HCT116 (cell line): ENCODE measurements around the gene ADAMTS19. TPM values are rescaled to one million over a fixed set of nuclear protein-coding genes. Genes with fewer than 3 reads are reported as not detected.

Experiments used
- ATAC-seq: fragments of 200-7000 bp; cut with Tn5 transposase; 2 replicates; pipeline ENCODE4 v1.9.1; 2020; ENCODE audit warnings: mild to moderate bottlenecking, moderate library complexity
- BruUV-seq: library from RNA; stranded (reverse); fragments of 400-500 nt; replicated peaks from 2 replicates; lab custom pipeline; 2021; lab: Mats Ljungman, UMichigan
- CTCF ChIA-PET: fragments of 300-600 bp; sonication (Branson Sonifier 250); formaldehyde crosslinking; loops from one replicate; lab custom pipeline; 2021; ENCODE audit warnings: antibody characterized with exemption; lab: Charles Lee
- POLR2A ChIA-PET: fragments of 300-600, 350-600 bp; sonication (Branson Sonifier 250); formaldehyde crosslinking; loops from one replicate; lab custom pipeline; 2021; ENCODE audit warnings: antibody characterized with exemption; lab: Charles Lee
- RAD21 ChIA-PET, 2 experiments: fragments of 300-600 bp; sonication (Branson Sonifier 250); formaldehyde crosslinking; loops; one replicate each; lab custom pipeline; 2023; ENCODE audit warnings: low total read pairs in 2 of 2; ENCODE audit not compliant: uncharacterized antibody in 2 of 2, unreplicated experiment in 2 of 2, low non-redundant PET in 1 of 2; lab: Charles Lee
- DNase-seq: peaks from one replicate; pipeline ENCODE4 v3.0.0-alpha.2; 2010; ENCODE audit warnings: low read depth, low spot score
- H2AFZ ChIP-seq: fragments of 200-600 bp; shearing (Covaris generic), sonication (generic); 2 replicates; pipeline ENCODE4 v1.6.1; 2017; ENCODE audit warnings: low read depth, mixed run types, mixed read lengths, antibody characterized with exemption, low read length; ENCODE audit not compliant: poor library complexity, severe bottlenecking
- H3K27ac ChIP-seq: 2 replicates; pipeline ENCODE4 v1.5.1; 2012; ENCODE audit warnings: low read depth, low read length
- H3K27me3 ChIP-seq: fragments of 200-600 bp; sonication (generic); 2 replicates; pipeline ENCODE4 v1.6.1; 2016; ENCODE audit warnings: mixed run types, low read length, mixed read lengths; ENCODE audit not compliant: insufficient read depth
- H3K36me3 ChIP-seq, 2 experiments: fragments of 200-500 bp in 1 of 2; fragments of 200-600 bp in 1 of 2; sonication (Bioruptor generic) in 1 of 2; sonication (generic) in 1 of 2; 2 replicates each; pipeline versions ENCODE4 v1.5.1 to v1.6.1; 2014 to 2016; ENCODE audit warnings: low read length in 2 of 2, inconsistent platforms in 1 of 2, mixed read lengths in 1 of 2, mixed run types in 1 of 2; ENCODE audit not compliant: insufficient read depth in 2 of 2, control insufficient read depth in 1 of 2
- H3K4me1 ChIP-seq, 2 experiments: fragments of 200-600 bp in 1 of 2; sonication (generic) in 1 of 2; 2 replicates each; pipeline versions ENCODE4 v1.5.1 to v1.6.1; 2012 to 2017; ENCODE audit warnings: low read length in 2 of 2, inconsistent platforms in 1 of 2, mild to moderate bottlenecking in 1 of 2, mixed read lengths in 1 of 2, mixed run types in 1 of 2, moderate library complexity in 1 of 2; ENCODE audit not compliant: insufficient read depth in 2 of 2, control insufficient read depth in 1 of 2
- H3K4me2 ChIP-seq: fragments of 200-600 bp; sonication (generic); 2 replicates; pipeline ENCODE4 v1.6.1; 2017; ENCODE audit warnings: mixed run types, low read length, mixed read lengths
- H3K4me3 ChIP-seq, 2 experiments: fragments of 200-600 bp in 1 of 2; sonication (generic) in 1 of 2; replicated peaks in 1 of 2; 2 replicates each; pipeline ENCODE4 v1.5.1; 2011 to 2016; ENCODE audit warnings: low read length in 2 of 2, control low read depth in 1 of 2, low read depth in 1 of 2, mild to moderate bottlenecking in 1 of 2, mixed read lengths in 1 of 2, mixed run types in 1 of 2
- H3K79me2 ChIP-seq: fragments of 200-600 bp; sonication (generic); 2 replicates; pipeline ENCODE4 v1.6.1; 2017; ENCODE audit warnings: mild to moderate bottlenecking, mixed run types, low read length, moderate library complexity, mixed read lengths; ENCODE audit not compliant: insufficient read depth
- H3K9ac ChIP-seq: fragments of 200-600 bp; sonication (generic); 2 replicates; pipeline ENCODE4 v1.6.1; 2016; ENCODE audit warnings: low read length, mixed read lengths
- H3K9me2 ChIP-seq: fragments of 200-600 bp; sonication (generic), shearing (Covaris generic); 2 replicates; pipeline ENCODE4 v1.6.1; 2017; ENCODE audit warnings: mixed run types, mild to moderate bottlenecking, moderate library complexity; ENCODE audit not compliant: insufficient read depth
- H3K9me3 ChIP-seq, 2 experiments: fragments of 200-500 bp in 1 of 2; fragments of 200-600 bp in 1 of 2; sonication (Bioruptor generic) in 1 of 2; sonication (generic) in 1 of 2; 2 replicates each; pipeline ENCODE4 v1.6.1; 2014 to 2017; ENCODE audit warnings: low read length in 2 of 2, mixed read lengths in 2 of 2, inconsistent platforms in 1 of 2, low read depth in 1 of 2, mild to moderate bottlenecking in 1 of 2, mixed run types in 1 of 2, moderate library complexity in 1 of 2; ENCODE audit not compliant: control insufficient read depth in 1 of 2, insufficient read depth in 1 of 2
- H4K20me1 ChIP-seq: fragments of 200-600 bp; sonication (generic), shearing (Covaris generic); 2 replicates; pipeline ENCODE4 v1.6.1; 2017; ENCODE audit warnings: mixed run types, mild to moderate bottlenecking, moderate library complexity; ENCODE audit not compliant: insufficient read depth
- CBX3 ChIP-seq: IDR thresholded peaks from 2 replicates; pipeline ENCODE4 v1.6.1; 2012; ENCODE audit warnings: low read depth
- EGR1 ChIP-seq: IDR thresholded peaks from 2 replicates; pipeline ENCODE4 v1.6.1; 2012; ENCODE audit warnings: low read depth
- ELF1 ChIP-seq: IDR thresholded peaks from 2 replicates; pipeline ENCODE4 v1.6.1; 2012; ENCODE audit warnings: low read depth, borderline replicate concordance
- EZH2 ChIP-seq: fragments of 200-600 bp; sonication (generic); IDR thresholded peaks from 2 replicates; pipeline ENCODE4 v1.6.1; 2017; ENCODE audit warnings: antibody characterized with exemption, mixed run types
- EZH2phosphoT487 ChIP-seq: fragments of 200-600 bp; IDR thresholded peaks from 2 replicates; pipeline ENCODE4 v1.6.1; 2018; ENCODE audit warnings: antibody characterized with exemption, borderline replicate concordance
- FOSL1 ChIP-seq: IDR thresholded peaks from 2 replicates; pipeline ENCODE4 v1.6.1; 2012; ENCODE audit warnings: low read depth
- JUND ChIP-seq: IDR thresholded peaks from 2 replicates; pipeline ENCODE4 v1.6.1; 2012
- POLR2A ChIP-seq: IDR thresholded peaks from 2 replicates; pipeline ENCODE4 v1.7.0; 2011; ENCODE audit warnings: borderline replicate concordance; ENCODE audit not compliant: insufficient read depth, insufficient read length; ENCODE audit errors: extremely low read depth
- RAD21 ChIP-seq: IDR thresholded peaks from 2 replicates; pipeline ENCODE4 v1.6.1; 2012; ENCODE audit warnings: low read depth, mild to moderate bottlenecking
- SP1 ChIP-seq: IDR thresholded peaks from 2 replicates; pipeline ENCODE4 v1.6.1; 2012; ENCODE audit warnings: low read depth
- SRF ChIP-seq: IDR thresholded peaks from 2 replicates; pipeline ENCODE4 v1.6.1; 2012; ENCODE audit warnings: low read depth
- ZFX ChIP-seq: fragments of 450-650 bp; IDR thresholded peaks from 2 replicates; pipeline ENCODE4 v1.6.1; 2017
- ZNF274 ChIP-seq: fragments of 200-500 bp; sonication (Bioruptor generic); IDR thresholded peaks from 2 replicates; pipeline ENCODE4 v1.6.1; 2014; ENCODE audit warnings: mild to moderate bottlenecking, low read depth, low read length, inconsistent platforms
- intact Hi-C: fragments of 100-400 bp; cut with micrococcal nuclease; formaldehyde crosslinking; loops from 2 replicates; pipeline ENCODE4 v1.10.0; 2022
- total RNA-seq: library from RNA; stranded (reverse); gene quantifications from one replicate; pipeline ENCODE4 v1.2.1, GENCODE V29; 2021; ENCODE audit not compliant: unreplicated experiment
- TF ChIP-seq, protein P1 (sequence below): IDR thresholded peaks from 2 replicates; pipeline ENCODE4 v1.6.1; 2012
- TF ChIP-seq, protein P2 (sequence below): IDR thresholded peaks from 2 replicates; pipeline ENCODE4 v1.6.1; 2012
- TF ChIP-seq, protein P3 (sequence below): IDR thresholded peaks from 2 replicates; pipeline ENCODE4 v1.6.1; 2011; ENCODE audit warnings: mild to moderate bottlenecking, low read length, moderate library complexity; ENCODE audit not compliant: insufficient replicate concordance; ENCODE audit errors: extremely low read depth
- TF ChIP-seq, protein P4 (sequence below), 3 experiments: fragments of 200-600 bp in 1 of 3; sonication (generic) in 1 of 3; IDR thresholded peaks in 2 of 3; conservative IDR thresholded peaks in 1 of 3; 2 replicates each; pipeline ENCODE4 v1.5.1; 2012 to 2017; ENCODE audit warnings: low read depth in 2 of 3, low read length in 2 of 3, antibody characterized with exemption in 1 of 3, borderline replicate concordance in 1 of 3, control low read depth in 1 of 3, mild to moderate bottlenecking in 1 of 3, mixed read lengths in 1 of 3, mixed run types in 1 of 3, moderate library complexity in 1 of 3; ENCODE audit not compliant: insufficient read depth in 1 of 3

The ADAMTS19 gene
- total RNA-seq, 1 experiment from 2014 or later = not detected

DNA sequence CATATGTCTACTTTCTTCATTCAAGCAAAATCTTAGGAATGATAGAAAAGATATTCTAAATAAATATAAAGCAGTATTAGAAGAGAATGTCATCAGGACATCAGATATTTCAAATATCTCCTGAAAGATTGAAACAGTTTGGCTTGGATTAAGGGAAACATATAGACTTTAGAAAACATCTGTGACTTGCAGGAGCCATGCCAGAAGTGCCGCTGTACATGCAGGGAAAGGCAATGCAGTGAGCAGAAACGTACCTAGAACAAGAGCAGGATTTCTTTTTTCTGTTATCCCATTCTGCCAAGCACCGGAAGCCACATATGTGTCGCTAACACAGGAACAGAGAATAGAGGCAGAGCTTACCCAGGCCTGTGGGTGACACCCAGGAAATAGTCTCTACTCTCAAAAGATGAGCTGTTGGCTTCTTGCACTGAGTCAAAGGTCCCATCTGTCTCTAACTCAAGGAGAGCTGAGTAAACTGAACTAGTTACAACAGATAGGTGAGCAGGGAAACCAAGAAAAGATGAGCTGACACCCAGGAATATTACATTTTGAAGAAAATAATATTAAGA is 5.8 kb downstream of the ADAMTS19 start:
- no peaks in the 10 kb centered on the region for H3K9me2 ChIP-seq
- ChIA-PET CTCF (no interaction called here), RAD21 (no interaction called here), POLR2A (no interaction called here)
- no peaks in the 10 kb centered on the region for H4K20me1 ChIP-seq
- no peak overlapping the region for H2AFZ ChIP-seq
- H3K27ac ChIP-seq = no peak overlapping the region
- no peak for ATAC-seq
- no TSS peak for BruUV-seq
- H3K36me3 ChIP-seq = no peaks in the 10 kb centered on the region
- H3K4me3 ChIP-seq = no peak overlapping the region
- no peak overlapping the region for H3K9ac ChIP-seq
- intact Hi-C loops = no loop called here
- H3K4me1 ChIP-seq = no peaks in the 10 kb centered on the region
- no peaks in the 10 kb centered on the region for H3K27me3 ChIP-seq
- no peaks in the 10 kb centered on the region for H3K9me3 ChIP-seq
- no peaks in the 10 kb centered on the region for H3K79me2 ChIP-seq
- DNase-seq = no peak
- H3K4me2 ChIP-seq = no peak overlapping the region
- TF ChIP-seq ZNF274 (no peak), JUND (no peak), EGR1 (no peak), FOSL1 (no peak)
- TF ChIP-seq, protein P1, sequence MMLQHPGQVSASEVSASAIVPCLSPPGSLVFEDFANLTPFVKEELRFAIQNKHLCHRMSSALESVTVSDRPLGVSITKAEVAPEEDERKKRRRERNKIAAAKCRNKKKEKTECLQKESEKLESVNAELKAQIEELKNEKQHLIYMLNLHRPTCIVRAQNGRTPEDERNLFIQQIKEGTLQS = no peak
- TF ChIP-seq, protein P2, sequence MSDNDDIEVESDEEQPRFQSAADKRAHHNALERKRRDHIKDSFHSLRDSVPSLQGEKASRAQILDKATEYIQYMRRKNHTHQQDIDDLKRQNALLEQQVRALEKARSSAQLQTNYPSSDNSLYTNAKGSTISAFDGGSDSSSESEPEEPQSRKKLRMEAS = no peak
- TF ChIP-seq, all 23 proteins: peak for 0

DNA sequence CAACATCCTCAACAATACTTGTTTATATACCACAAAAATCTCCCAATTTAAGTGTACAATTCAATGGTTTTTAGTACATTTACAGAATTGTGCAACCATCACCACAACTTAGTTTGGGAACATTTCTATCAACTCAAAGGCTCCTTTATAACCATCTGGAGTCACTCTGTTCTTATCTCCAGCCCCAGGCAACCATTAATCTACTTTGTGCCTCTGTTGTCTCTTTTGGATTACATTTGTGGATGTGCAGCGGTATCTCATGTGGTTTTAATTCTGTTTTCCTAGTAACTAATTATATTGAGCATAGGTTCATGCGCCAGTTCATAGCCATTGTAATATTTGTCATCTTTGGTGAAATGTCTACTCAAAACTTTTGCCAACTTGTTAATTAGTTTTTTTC is 14.4 kb downstream of the ADAMTS19 start:
- POLR2A ChIA-PET = no interaction called here
- H3K9ac ChIP-seq = no peak overlapping the region
- BruUV-seq = no TSS peak
- H3K4me2 ChIP-seq = no peak overlapping the region
- CTCF ChIA-PET = no interaction called here
- no peaks in the 10 kb centered on the region for H3K9me2 ChIP-seq
- no peak overlapping the region for H3K4me3 ChIP-seq
- no peaks in the 10 kb centered on the region for H3K79me2 ChIP-seq
- no peak overlapping the region for H3K27ac ChIP-seq
- no peaks in the 10 kb centered on the region for H3K36me3 ChIP-seq
- no peak overlapping the region for H2AFZ ChIP-seq
- DNase-seq = no peak
- ATAC-seq = no peak
- H3K27me3 ChIP-seq = no peaks in the 10 kb centered on the region
- intact Hi-C loops = no loop called here
- H4K20me1 ChIP-seq = no peaks in the 10 kb centered on the region
- no peaks in the 10 kb centered on the region for H3K9me3 ChIP-seq
- RAD21 ChIA-PET = no interaction called here
- no peaks in the 10 kb centered on the region for H3K4me1 ChIP-seq
- TF ChIP-seq SRF (no peak), CBX3 (no peak), ELF1 (no peak), POLR2A (no peak), EZH2phosphoT487 (no peak), EZH2 (no peak), SP1 (no peak), EGR1 (no peak), ZFX (no peak), RAD21 (no peak)
- TF ChIP-seq, protein P1 = no peak
- TF ChIP-seq, protein P3, sequence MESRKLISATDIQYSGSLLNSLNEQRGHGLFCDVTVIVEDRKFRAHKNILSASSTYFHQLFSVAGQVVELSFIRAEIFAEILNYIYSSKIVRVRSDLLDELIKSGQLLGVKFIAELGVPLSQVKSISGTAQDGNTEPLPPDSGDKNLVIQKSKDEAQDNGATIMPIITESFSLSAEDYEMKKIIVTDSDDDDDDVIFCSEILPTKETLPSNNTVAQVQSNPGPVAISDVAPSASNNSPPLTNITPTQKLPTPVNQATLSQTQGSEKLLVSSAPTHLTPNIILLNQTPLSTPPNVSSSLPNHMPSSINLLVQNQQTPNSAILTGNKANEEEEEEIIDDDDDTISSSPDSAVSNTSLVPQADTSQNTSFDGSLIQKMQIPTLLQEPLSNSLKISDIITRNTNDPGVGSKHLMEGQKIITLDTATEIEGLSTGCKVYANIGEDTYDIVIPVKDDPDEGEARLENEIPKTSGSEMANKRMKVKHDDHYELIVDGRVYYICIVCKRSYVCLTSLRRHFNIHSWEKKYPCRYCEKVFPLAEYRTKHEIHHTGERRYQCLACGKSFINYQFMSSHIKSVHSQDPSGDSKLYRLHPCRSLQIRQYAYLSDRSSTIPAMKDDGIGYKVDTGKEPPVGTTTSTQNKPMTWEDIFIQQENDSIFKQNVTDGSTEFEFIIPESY = no peak
- TF ChIP-seq, protein P4, sequence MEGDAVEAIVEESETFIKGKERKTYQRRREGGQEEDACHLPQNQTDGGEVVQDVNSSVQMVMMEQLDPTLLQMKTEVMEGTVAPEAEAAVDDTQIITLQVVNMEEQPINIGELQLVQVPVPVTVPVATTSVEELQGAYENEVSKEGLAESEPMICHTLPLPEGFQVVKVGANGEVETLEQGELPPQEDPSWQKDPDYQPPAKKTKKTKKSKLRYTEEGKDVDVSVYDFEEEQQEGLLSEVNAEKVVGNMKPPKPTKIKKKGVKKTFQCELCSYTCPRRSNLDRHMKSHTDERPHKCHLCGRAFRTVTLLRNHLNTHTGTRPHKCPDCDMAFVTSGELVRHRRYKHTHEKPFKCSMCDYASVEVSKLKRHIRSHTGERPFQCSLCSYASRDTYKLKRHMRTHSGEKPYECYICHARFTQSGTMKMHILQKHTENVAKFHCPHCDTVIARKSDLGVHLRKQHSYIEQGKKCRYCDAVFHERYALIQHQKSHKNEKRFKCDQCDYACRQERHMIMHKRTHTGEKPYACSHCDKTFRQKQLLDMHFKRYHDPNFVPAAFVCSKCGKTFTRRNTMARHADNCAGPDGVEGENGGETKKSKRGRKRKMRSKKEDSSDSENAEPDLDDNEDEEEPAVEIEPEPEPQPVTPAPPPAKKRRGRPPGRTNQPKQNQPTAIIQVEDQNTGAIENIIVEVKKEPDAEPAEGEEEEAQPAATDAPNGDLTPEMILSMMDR (IDR thresholded peaks at IDR 0.05 in 2 of 3, conservative IDR thresholded peaks at IDR 0.05 in 1 of 3; ENCODE audit: borderline replicate concordance in 1 of 3, insufficient read depth in 1 of 3, low read depth in 2 of 3, low read length in 2 of 3) = no peak
